ENCODE data around the gene ANAPC15.
"Not testable (repeated sequence)": the region's sequence is repeated elsewhere in the genome, so short reads cannot be mapped to it uniquely, and the experiment has no call there.

Gene ANAPC15

DNA sequence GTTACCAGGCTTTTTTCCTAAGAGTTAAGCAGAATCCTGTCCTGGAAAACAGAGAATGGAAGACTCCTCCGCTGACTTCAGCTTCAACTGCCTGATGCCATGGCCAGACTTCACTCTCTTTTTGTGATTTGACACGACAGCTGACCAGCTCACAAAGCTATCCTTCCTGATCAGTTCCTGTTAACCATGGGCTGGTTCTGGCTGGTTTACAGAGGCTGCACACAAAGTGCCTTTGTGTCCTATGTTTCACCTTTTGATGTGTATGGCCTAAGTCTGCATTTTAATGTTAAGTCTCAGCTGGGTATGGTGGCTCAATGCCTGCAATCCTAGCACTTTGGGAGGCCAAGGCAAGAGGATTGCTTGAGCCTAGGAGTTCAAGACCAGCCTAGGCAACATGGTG lies 34.1 kb upstream of the ANAPC15 start:
- TF ChIP-seq, protein P1, sequence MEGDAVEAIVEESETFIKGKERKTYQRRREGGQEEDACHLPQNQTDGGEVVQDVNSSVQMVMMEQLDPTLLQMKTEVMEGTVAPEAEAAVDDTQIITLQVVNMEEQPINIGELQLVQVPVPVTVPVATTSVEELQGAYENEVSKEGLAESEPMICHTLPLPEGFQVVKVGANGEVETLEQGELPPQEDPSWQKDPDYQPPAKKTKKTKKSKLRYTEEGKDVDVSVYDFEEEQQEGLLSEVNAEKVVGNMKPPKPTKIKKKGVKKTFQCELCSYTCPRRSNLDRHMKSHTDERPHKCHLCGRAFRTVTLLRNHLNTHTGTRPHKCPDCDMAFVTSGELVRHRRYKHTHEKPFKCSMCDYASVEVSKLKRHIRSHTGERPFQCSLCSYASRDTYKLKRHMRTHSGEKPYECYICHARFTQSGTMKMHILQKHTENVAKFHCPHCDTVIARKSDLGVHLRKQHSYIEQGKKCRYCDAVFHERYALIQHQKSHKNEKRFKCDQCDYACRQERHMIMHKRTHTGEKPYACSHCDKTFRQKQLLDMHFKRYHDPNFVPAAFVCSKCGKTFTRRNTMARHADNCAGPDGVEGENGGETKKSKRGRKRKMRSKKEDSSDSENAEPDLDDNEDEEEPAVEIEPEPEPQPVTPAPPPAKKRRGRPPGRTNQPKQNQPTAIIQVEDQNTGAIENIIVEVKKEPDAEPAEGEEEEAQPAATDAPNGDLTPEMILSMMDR (IDR thresholded peaks at IDR 0.05; ENCODE audit: control extremely low read depth, extremely low read depth, low read depth, missing control alignments), result no peak
- ChIA-PET POLR2A (no interaction called here), CTCF (interaction anchor here (0.8 to 7.4 kb wide), 5 partner anchors 10 to 169 kb away, joined by 3 to 98 read pairs (median 6); no protein-coding TSS in a partner anchor)
- no peak for DNase-seq (ENCODE audit: extremely low spot score)

DNA sequence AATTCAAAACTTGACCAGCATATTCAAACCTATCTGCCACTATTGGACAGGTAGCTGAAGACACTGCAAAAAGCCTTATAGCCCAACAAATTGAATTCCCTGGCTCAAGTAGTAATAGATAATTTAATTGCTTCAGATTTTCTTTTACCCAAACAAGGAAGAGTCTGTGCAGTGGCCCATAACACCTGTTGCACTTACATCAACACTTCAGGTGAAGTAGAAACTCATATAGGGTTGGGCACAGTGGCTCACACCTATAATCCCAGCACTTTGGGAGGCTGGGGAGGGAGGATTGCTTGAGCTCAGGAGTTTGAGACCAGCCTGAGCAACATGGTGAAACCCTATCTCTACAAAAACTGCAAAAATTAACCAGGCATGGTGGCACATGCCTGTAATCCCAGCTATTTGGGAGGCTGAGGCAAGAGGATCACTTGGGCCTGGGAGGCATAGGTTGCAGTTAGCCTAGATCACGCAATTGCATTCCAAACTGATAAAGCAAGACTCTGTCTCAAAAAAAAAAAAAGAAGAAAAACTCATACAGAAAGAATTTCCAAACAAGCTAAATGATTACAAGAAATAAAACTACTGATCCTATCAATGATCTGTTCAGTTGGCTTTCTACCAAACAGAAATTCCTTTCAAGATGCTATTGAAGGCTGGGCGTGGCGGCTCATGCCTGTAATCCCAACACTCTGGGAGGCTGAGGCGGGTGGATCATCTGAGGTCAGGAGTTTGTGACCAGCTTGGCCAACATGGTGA lies 32.5 kb upstream of the ANAPC15 start:
- ChIA-PET POLR2A (no interaction called here), CTCF (interaction anchor here (0.7 to 7.4 kb wide), 36 partner anchors 9 to 289 kb away, joined by 3 to 98 read pairs (median 6); partner anchors contain the start of genes ANAPC15, CLPB and XNDC1N)
- TF ChIP-seq, protein P1 (IDR thresholded peaks at IDR 0.05; ENCODE audit: control extremely low read depth, extremely low read depth, low read depth, missing control alignments), result no peak
- DNase-seq (ENCODE audit: extremely low spot score), result no peak

DNA sequence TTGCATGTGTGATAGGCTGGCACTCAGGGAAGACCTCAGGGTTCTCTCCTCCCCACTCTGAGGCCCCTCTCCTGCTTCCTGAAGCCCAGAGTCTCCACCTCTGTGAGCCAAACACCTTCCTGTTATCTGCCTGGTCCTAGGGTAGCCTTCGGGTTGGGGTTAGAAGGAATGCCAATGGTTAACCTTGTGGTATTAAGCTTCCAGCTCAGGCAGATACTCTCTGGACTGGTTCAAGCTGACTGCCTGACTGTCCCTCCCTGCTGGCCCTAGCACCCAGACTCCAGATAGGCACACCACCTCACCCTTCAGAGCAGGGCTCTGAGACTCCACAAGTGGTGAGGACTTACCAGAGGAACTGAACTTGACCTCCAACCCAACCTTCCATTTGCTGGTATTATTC lies 30.0 kb upstream of the ANAPC15 start:
- DNase-seq (ENCODE audit: extremely low spot score); POLR2A ChIA-PET: not testable (repeated sequence)
- CTCF ChIA-PET, result interaction anchor here (1.3 to 7.4 kb wide), 8 partner anchors 15 to 288 kb away, joined by 7 to 98 read pairs (median 22); no protein-coding TSS in a partner anchor

DNA sequence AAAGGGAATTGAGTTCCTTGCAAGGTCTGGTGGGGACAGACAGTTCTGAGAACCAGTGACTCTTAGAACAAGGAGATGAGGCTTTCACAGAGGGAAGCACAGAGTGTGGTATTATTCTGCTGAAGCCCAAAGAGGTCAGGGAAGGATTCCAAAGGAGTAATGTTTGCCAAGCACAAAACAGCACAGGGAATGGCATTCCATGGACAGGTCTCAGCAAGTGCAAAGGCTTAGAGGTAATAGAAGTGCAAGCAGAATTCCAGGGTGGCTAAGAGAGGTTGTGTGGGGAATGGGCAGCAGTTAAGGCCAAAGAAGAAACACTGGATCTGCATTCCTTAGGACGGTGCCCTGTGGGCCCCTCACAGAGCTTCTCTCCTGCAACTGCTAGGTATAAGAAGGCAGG lies 29.6 kb upstream of the ANAPC15 start:
- CTCF ChIA-PET, result interaction anchor here (7.4 kb wide), 1 partner anchor 118 kb away, joined by 98 read pairs; no protein-coding TSS in a partner anchor
- DNase-seq (ENCODE audit: extremely low spot score); POLR2A ChIA-PET: not testable (repeated sequence)

DNA sequence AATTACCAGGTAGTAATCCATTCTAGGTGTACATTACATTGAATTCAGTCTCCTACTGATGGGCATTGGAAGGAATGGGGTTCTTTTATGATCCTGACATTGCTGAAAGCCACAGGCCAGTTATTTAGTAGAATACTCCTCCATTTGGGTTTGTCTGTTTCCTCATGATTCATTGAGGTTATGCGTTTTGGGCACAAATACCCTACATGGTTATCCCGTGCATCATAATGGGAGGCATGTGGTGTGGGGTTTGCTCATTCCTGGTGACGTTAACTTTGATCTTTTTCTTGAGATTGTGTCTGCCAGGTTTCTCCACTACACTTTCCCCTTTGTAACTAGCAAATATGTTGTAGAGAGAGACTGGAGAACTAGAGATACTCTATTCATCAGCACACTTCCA lies 28.6 kb upstream of the ANAPC15 start:
- TF ChIP-seq, protein P1 (IDR thresholded peaks at IDR 0.05; ENCODE audit: control extremely low read depth, extremely low read depth, low read depth, missing control alignments), result no peak
- CTCF ChIA-PET, result interaction anchor here (1.3 kb wide), 1 partner anchor 12 kb away, joined by 4 read pairs; no protein-coding TSS in a partner anchor

DNA sequence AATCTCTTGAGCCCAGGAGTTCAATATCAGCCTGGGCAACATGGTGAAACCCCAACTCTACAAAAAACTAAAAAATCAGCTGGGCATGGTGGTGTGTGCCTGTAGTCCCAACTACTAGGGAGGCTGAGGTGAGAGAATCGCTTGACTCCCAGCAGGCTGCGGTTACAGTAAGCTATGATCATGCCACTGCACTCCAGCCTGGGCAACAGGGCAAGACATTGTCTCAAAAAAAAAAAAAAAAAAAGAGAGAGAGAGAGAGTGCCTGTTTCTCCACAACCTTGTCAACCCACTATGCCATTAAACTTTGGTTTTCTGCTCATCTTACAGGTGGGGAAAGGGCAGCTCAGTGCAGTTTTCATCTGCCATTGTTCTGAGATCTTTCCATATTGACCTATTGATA lies 28.2 kb upstream of the ANAPC15 start:
- DNase-seq (ENCODE audit: extremely low spot score), result no peak
- POLR2A ChIA-PET, result no interaction called here
- CTCF ChIA-PET, result interaction anchor here (1.3 kb wide), 1 partner anchor 11 kb away, joined by 4 read pairs; no protein-coding TSS in a partner anchor

More for the DNA sequence above, 28.6 kb upstream of the ANAPC15 start:
- POLR2A ChIA-PET, result no interaction called here
- DNase-seq (ENCODE audit: extremely low spot score), result no peak

DNA sequence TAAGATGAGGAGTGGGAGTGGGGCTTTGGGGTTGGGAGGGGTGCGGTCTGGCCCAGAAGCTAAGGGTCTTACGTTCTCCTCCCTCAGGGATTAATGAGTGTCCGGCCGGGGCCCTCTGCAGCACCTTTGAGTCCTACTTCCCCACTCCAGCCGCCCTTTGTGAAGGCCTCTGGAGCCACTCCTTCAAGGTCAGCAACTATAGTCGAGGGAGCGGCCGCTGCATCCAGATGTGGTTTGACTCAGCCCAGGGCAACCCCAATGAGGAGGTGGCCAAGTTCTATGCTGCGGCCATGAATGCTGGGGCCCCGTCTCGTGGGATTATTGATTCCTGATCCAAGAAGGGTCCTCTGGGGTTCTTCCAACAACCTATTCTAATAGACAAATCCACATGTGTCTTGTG lies 27.0 kb upstream of the ANAPC15 start:
- TF ChIP-seq, protein P1 (IDR thresholded peaks at IDR 0.05; ENCODE audit: control extremely low read depth, extremely low read depth, low read depth, missing control alignments), result no peak
- ChIA-PET CTCF (interaction anchor here (1.9 kb wide), 1 partner anchor 114 kb away, joined by 4 read pairs; no protein-coding TSS in a partner anchor), POLR2A (no interaction called here)
- no peak for DNase-seq (ENCODE audit: extremely low spot score)

More for the DNA sequence above, 28.2 kb upstream of the ANAPC15 start:
- TF ChIP-seq, protein P1 (IDR thresholded peaks at IDR 0.05; ENCODE audit: control extremely low read depth, extremely low read depth, low read depth, missing control alignments), result no peak

Measured in GM10248 (cell line).